HUES6 (cell line): Measurements from ENCODE around the gene SLC13A5.
"Not testable (repeated sequence)": the region's sequence is repeated elsewhere in the genome, so short reads cannot be mapped to it uniquely, and the experiment has no call there.

Experiments used
- H3K27ac ChIP-seq: 2 replicates; pipeline ENCODE4 v1.7.0; 2013; ENCODE audit warnings: low read depth, mild to moderate bottlenecking, low read length, inconsistent platforms
- H3K27me3 ChIP-seq: 2 replicates; pipeline ENCODE4 v1.6.1; 2013; ENCODE audit warnings: low read length; ENCODE audit not compliant: control insufficient read depth, insufficient read depth
- H3K36me3 ChIP-seq: 2 replicates; pipeline ENCODE4 v1.6.1; 2013; ENCODE audit warnings: low read length; ENCODE audit not compliant: control insufficient read depth, insufficient read depth
- H3K4me1 ChIP-seq: 2 replicates; pipeline ENCODE4 v1.6.1; 2013; ENCODE audit warnings: low read length; ENCODE audit not compliant: control insufficient read depth, insufficient read depth
- H3K4me3 ChIP-seq: 2 replicates; pipeline ENCODE4 v1.5.1; 2013; ENCODE audit warnings: low read depth, low read length
- H3K9ac ChIP-seq: one replicate; pipeline ENCODE4 v1.6.1; 2013; ENCODE audit warnings: mild to moderate bottlenecking, low read length
- H3K9me3 ChIP-seq: 2 replicates; pipeline ENCODE4 v1.6.1; 2013; ENCODE audit warnings: low read depth, low read length; ENCODE audit not compliant: control insufficient read depth, insufficient read depth

SLC13A5 gene

DNA sequence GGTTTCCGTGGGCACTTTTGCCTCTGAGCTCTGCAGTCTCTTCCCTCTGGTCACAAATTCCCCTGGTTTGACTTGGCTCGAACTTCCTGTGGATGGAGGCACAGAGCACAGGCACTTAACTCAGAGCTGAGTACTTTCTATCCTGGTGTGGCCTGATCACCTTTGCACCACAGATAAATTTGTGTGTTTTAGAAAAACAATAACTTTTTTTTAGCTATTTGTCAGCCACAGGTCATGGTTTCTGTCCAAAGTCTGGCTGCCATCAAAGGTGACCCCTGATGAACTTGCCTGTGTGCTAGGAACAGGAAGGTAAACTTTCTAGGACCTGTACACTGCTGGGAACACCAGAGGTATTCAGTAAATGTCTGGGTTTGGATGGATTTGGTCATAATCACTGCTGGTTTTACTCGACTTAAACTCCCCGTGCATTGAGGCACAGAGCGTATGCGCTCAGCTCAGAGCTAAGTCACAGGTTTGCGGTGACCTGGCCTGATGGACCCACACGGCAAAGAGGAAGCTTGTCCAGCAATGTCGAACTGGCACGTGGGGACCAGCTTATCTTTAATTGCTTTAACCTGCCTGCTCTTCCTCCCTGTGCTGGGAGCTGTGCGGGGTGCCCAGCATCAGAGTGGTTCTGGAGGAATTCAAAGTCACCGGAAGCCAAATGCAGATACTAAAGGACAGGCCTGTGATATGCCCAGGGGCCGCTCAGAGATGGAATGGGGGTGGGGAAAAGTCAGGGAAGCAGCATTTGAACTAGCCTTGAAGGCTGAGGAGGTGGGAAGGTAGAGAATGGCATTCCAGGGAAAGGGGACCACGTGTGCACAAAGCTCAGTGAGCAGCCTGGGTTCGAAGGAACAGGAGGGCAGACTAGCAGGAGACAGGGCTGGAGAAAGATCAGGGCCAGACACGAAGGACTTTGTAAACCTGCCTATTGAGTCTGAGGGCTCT lies 12.9 kb downstream of the SLC13A5 start:
- Histone ChIP-seq H3K36me3 (no peaks in the 10 kb centered on the region), H3K4me3 (no peak overlapping the region), H3K27ac (no peak overlapping the region), H3K4me1 (peaks cover 15% of the 10 kb centered on the region; the same call in 1 of the 2 replicates), H3K27me3 (peaks cover 6% of the 10 kb centered on the region; the same call in 1 of the 2 replicates), H3K9ac (peak overlapping the region; percentile 2), H3K9me3 (no peaks in the 10 kb centered on the region)

DNA sequence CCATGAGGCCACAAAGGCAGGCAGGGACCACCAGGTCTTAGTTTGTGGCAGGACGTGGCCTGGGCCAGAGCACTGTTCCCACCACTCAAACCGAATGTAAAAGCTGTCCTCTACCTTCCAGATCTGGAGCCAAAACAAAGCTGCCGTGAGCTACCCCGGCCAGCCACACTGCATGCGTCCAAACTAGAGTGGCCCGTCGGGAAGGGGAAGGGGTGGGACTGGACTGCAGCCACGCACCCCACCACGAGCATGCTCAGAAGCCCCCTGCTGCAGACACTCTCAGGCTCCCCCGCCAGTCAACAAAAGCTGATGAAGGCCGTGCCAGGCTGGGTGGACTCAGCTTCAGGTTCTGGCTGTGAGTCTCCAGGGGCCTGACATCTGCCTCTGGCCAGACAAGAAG lies 15.2 kb downstream of the SLC13A5 start:
- Histone ChIP-seq H3K9ac (no peak overlapping the region), H3K4me1 (peaks cover 15% of the 10 kb centered on the region; the same call in 1 of the 2 replicates), H3K9me3 (no peaks in the 10 kb centered on the region), H3K36me3 (no peaks in the 10 kb centered on the region), H3K4me3 (no peak overlapping the region), H3K27ac (no peak overlapping the region), H3K27me3 (no peaks in the 10 kb centered on the region)

DNA sequence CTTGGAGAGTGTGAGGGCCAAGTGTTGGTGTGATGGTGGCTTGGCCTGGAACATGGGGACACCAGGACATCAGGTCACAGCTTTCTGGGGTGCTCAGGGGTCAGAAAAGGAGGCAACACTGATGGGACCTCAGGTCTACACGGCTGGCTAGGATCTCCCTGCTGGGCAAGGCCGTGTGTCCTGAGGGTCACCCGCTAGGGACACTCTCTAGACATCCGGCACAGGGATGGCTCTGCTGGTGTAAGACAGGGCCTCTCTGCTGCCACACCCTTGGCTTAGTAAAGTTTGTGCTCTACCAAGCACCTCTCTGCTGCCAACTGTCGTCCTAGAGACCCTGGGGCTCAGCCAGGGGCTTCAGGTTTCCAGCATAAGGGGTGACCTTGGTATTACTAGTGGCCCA lies 16.3 kb downstream of the SLC13A5 start:
- H3K9ac ChIP-seq, result no peak overlapping the region
- H3K4me3 ChIP-seq, result no peak overlapping the region
- peaks cover 15% of the 10 kb centered on the region; the same call in 1 of the 2 replicates for H3K4me1 ChIP-seq
- no peaks in the 10 kb centered on the region for H3K9me3 ChIP-seq
- 0 out of 2 replicates have a peak, but pooled peaks cover 3% of the 10 kb centered on the region for H3K27me3 ChIP-seq
- no peak overlapping the region for H3K27ac ChIP-seq
- H3K36me3 ChIP-seq, result no peaks in the 10 kb centered on the region

DNA sequence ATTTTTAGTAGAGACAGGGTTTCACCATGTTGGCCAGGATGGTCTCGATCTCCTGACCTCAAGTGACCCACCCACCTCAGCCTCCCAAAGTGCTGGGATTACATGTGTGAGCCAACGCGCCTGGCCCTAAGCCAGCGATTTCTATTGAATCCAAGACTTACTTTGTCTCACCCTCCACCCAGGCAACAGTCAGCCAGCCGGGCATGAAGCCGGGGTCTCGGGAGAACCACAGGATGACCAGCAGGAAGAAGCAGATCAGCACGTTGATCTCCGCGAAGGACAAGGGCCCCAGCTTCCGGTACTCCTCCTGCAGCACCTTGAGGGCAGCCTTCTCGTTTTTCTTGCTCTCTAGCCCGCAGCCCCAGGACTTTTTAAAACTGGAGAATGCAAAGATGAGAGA lies 17.6 kb downstream of the SLC13A5 start:
- Histone ChIP-seq H3K9ac (no peak overlapping the region), H3K9me3 (no peaks in the 10 kb centered on the region), H3K27me3 (0 out of 2 replicates have a peak, but pooled peaks cover 3% of the 10 kb centered on the region), H3K27ac (no peak overlapping the region), H3K36me3 (no peaks in the 10 kb centered on the region), H3K4me1 (peaks cover 7% of the 10 kb centered on the region; the same call in 1 of the 2 replicates), H3K4me3 (no peak overlapping the region)

DNA sequence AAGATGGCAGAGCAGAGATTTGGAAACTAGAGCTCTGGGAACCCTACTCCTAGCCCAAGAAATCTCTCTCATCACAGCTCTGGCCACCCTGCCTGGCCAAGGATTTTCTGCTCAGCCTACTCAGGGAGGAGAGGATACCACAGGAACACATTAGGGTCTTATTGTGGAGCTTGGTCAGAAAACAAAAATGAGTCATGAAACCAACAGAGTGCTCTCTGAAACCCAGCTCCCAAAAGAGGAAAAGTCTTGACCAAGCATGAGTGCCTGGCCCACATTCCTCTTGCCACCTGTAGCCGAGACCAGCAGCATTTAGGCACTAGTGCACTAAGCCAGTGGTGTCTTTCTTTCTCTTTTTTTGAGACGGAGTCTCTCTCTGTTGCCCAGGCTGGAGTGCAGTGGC lies 18.1 kb downstream of the SLC13A5 start:
- no peak overlapping the region for H3K27ac ChIP-seq
- no peak overlapping the region for H3K9ac ChIP-seq
- H3K27me3 ChIP-seq, result 0 out of 2 replicates have a peak, but pooled peaks cover 3% of the 10 kb centered on the region
- no peaks in the 10 kb centered on the region for H3K9me3 ChIP-seq
- H3K4me1 ChIP-seq, result peaks cover 2% of the 10 kb centered on the region; the same call in 1 of the 2 replicates
- no peaks in the 10 kb centered on the region for H3K36me3 ChIP-seq
- no peak overlapping the region for H3K4me3 ChIP-seq

DNA sequence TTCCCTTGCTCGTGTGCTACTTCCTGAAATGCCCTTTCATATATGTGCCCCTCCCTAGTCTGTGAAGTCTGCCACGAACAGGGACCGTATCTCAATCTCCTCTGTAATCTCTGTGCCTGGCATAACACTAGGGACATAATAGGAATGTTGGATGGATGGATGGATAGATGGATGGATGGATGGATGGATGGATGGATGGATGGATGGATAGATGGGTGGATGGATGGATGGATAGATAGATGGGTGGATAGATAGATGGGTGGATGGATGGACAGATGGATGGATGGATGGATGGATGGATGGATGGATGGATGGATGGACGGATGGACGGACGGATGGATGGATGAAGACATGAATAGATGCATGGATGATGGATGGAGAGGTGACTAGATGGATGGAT lies 21.2 kb downstream of the SLC13A5 start:
- not testable (repeated sequence) for H3K9me3 ChIP-seq, H3K27ac ChIP-seq, H3K4me3 ChIP-seq, H3K9ac ChIP-seq, H3K27me3 ChIP-seq, H3K36me3 ChIP-seq, H3K4me1 ChIP-seq

DNA sequence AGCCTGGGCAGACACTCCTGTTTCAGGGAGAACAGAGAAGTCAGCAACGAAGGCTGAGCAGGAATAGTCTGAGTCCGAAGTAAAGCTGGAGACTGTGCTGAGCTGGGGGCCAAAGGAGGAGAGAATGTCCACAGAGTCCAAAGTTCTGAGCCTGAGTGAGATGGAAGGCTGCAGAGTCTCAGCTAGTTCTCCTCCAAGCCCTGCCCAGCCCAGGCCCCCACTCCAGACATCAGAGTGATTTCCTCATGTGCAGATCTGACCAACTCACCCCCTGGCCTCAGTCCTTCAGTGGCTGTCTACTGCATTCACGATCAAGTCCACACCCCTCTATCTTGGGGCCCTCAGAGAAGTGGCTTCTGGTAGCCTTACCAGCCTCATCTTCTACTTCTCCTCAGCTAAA lies 21.6 kb downstream of the SLC13A5 start:
- Histone ChIP-seq H3K36me3 (no peaks in the 10 kb centered on the region), H3K4me3 (no peak overlapping the region), H3K9ac (no peak overlapping the region), H3K27ac (no peak overlapping the region), H3K27me3 (0 out of 2 replicates have a peak, but pooled peaks cover 3% of the 10 kb centered on the region), H3K4me1 (no peaks in the 10 kb centered on the region), H3K9me3 (no peaks in the 10 kb centered on the region)

DNA sequence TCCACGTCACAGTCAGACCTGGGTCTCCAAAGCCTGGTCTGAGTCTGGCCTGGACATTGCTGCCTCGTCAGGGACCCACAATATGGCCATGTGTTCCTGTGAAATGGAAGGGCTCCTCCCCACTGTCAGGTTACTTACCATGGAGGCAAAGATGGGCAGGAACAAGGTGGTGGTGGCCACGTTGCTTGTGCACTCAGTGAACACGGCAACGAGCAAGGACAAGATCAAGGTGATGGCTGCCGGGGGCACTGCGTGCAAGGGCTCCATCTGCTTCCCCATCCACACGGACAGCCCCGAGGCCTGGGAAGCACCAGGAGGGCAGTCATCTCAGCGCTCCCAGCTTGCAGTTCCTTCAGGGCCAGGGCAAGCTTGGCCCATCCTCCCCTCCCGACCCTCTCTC lies 22.5 kb downstream of the SLC13A5 start:
- Histone ChIP-seq H3K36me3 (no peaks in the 10 kb centered on the region), H3K27ac (no peak overlapping the region), H3K4me3 (no peak overlapping the region), H3K9ac (no peak overlapping the region), H3K27me3 (0 out of 2 replicates have a peak, but pooled peaks cover 3% of the 10 kb centered on the region), H3K4me1 (no peaks in the 10 kb centered on the region), H3K9me3 (no peaks in the 10 kb centered on the region)

DNA sequence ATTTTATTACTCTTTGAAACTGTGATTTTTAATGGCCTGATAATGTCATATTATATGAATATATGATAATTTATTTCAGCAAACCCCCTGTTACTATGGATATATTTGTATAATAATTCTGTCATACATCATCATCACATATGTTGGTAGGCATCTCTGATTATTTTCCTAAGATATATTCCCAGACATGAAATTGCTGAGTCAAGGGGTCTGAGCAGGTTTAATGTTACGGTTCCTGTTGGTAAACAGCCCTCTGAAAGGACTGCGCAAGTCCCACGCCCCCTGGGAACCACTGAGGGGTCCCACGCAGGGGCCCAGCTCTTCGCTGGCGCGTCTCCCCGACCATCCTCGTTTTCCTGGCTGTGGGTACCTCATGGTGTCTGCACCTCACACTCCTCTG lies 24.2 kb downstream of the SLC13A5 start:
- Histone ChIP-seq H3K27ac (no peak overlapping the region), H3K9me3 (no peaks in the 10 kb centered on the region), H3K4me3 (no peak overlapping the region), H3K36me3 (no peaks in the 10 kb centered on the region), H3K4me1 (peaks cover 4% of the 10 kb centered on the region; the same call in 1 of the 2 replicates), H3K9ac (no peak overlapping the region), H3K27me3 (0 out of 2 replicates have a peak, but pooled peaks cover 3% of the 10 kb centered on the region)

DNA sequence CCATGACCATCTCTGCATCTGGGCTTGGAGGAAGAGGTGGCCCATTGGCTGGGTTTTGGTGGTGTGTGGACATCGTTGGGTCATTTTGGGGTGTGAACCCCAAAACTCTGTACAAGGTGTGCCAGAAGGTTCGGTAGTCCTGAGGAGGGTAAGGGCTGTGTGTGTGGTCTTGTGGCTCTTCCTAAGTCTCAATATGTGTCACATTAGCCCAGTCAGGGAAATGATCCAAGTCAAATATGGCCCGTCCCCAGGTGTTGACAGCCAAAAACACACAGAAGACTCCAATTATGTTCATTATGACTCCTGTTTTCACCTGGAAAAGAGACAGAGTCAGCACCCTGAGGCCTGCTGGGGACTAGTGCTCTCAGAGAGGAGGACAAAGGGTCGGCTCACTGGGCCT lies 27.1 kb downstream of the SLC13A5 start:
- Histone ChIP-seq H3K9ac (no peak overlapping the region), H3K36me3 (no peaks in the 10 kb centered on the region), H3K4me3 (no peak overlapping the region), H3K27ac (no peak overlapping the region), H3K9me3 (no peaks in the 10 kb centered on the region), H3K27me3 (no peaks in the 10 kb centered on the region), H3K4me1 (peaks cover 4% of the 10 kb centered on the region; the same call in 1 of the 2 replicates)
